ENCODE measurements around the gene C1GALT1.

C1GALT1 gene

DNA sequence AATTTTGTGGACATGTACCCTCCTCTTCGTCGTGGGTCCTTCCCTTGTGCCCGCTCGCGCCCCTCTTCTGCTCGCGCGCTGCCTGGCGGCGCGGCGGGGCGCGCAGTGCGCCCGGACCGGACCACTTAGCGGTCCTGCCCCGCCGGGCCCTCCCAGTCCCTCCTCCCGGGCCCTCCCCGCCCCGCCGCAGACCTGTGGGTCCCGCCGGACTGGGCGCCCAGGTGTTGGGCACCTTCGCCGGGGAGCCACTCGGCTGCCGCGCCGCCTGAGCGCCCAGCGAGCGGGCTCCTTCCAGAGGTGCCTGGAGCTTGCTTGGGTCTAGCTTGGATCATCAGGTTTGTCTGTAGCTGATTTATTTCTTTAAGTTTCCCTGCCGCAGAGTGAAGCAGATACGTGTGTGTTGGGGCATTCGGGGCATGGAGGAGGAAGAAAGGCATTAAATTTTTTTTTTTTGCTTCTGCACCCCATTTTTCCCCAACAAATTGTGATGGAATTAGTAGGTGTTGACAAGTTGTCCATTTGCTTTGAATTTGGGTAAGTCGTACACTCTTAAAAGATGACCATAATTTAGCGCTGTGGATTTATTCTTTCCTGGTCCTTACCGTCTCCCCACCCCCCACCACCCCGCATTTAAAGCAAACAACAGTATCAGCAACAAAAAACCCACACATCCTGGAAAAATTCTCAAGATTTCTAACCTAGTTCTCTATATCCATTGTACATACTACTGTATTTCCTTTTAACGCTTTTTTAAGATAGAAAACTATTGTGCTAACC lies 905 bp downstream of the C1GALT1 start:
- TF ChIP-seq, protein P1, sequence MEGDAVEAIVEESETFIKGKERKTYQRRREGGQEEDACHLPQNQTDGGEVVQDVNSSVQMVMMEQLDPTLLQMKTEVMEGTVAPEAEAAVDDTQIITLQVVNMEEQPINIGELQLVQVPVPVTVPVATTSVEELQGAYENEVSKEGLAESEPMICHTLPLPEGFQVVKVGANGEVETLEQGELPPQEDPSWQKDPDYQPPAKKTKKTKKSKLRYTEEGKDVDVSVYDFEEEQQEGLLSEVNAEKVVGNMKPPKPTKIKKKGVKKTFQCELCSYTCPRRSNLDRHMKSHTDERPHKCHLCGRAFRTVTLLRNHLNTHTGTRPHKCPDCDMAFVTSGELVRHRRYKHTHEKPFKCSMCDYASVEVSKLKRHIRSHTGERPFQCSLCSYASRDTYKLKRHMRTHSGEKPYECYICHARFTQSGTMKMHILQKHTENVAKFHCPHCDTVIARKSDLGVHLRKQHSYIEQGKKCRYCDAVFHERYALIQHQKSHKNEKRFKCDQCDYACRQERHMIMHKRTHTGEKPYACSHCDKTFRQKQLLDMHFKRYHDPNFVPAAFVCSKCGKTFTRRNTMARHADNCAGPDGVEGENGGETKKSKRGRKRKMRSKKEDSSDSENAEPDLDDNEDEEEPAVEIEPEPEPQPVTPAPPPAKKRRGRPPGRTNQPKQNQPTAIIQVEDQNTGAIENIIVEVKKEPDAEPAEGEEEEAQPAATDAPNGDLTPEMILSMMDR (IDR thresholded peaks at IDR 0.05; ENCODE audit: low read depth, low read length), result no peak
- TF ChIP-seq MYC (IDR thresholded peaks at IDR 0.05; ENCODE audit: low read depth, low read length), result peak; percentile 34
- DNase-seq (ENCODE audit: low read depth), result no peak
- H3K4me3 ChIP-seq (ENCODE audit: low read depth, low read length), result peak overlapping the region; percentile 84

DNA sequence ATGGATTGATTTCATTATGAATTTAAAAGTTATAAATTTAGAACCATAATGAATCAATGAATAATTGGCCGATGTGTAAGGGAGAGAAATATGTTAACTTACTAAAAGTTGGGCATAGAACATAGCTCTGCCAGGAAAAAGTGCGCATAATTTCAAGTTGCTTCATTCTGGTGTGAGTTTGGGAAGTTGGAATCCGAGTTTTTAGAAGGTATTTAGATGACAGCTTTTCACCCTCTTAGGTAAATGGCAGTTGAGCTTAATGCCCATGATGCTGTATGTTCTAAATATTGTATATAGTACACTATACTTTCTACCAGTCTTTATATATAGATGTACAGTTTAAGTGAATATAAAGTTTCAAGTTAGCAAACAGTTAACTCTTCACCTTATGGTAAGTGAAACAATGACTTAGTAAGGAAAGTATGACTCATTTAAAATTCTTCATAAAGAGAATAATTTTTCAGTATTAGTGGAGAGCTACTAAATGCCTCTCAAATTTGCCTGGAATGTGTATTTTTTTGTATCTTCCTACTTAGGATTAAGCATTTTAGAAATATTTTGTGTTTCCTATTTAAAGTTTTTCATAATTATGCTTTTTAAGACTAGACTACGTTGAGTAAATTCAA lies 1.6 kb downstream of the C1GALT1 start:
- TF ChIP-seq, protein P2, sequence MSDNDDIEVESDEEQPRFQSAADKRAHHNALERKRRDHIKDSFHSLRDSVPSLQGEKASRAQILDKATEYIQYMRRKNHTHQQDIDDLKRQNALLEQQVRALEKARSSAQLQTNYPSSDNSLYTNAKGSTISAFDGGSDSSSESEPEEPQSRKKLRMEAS (IDR thresholded peaks at IDR 0.05; ENCODE audit: low read depth, low read length), result no peak
- TF ChIP-seq, protein P1 (IDR thresholded peaks at IDR 0.05; ENCODE audit: low read depth, low read length), result no peak
- no peak for TF ChIP-seq POLR2A (IDR thresholded peaks at IDR 0.05; ENCODE audit: extremely low read depth, insufficient read length)
- TF ChIP-seq MYC (IDR thresholded peaks at IDR 0.05; ENCODE audit: low read depth, low read length), result no peak
- H3K4me3 ChIP-seq (ENCODE audit: low read depth, low read length), result peak overlapping the region; percentile 84
- DNase-seq (ENCODE audit: low read depth), result peak; percentile 27

DNA sequence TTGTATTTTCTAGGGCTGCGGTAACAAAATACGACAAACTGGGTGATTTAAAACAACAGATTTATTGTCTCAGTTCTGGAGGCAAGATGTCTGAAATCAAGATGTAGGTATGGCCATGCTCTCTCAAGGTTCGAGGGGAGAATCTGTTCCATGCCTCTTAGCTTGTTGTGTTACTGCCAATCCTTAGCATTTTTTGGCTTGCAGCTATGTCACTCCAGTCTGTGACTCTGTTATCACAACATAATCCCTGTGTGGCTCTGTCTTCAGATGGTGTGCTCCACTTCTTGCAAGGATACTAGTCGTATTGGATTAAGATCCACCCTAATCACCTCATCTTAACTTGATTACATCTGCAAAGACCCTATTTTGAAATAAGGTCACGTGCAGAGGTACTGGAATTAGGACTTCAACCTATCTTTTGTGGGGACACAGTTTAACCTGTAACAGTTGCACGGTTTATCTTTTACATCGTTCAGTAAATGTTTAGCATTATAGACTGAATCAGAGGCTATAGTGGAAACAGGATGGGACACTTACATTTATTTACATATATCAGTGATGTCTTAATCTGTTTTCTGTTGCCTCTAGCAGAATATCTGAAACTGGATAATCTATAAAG lies 3.1 kb downstream of the C1GALT1 start:
- no peak overlapping the region for H3K4me3 ChIP-seq (ENCODE audit: low read depth, low read length)
- TF ChIP-seq, protein P2 (IDR thresholded peaks at IDR 0.05; ENCODE audit: low read depth, low read length), result no peak
- TF ChIP-seq, protein P1 (IDR thresholded peaks at IDR 0.05; ENCODE audit: low read depth, low read length), result no peak
- no peak for TF ChIP-seq POLR2A (IDR thresholded peaks at IDR 0.05; ENCODE audit: extremely low read depth, insufficient read length)
- TF ChIP-seq MYC (IDR thresholded peaks at IDR 0.05; ENCODE audit: low read depth, low read length), result no peak
- DNase-seq (ENCODE audit: low read depth), result no peak

DNA sequence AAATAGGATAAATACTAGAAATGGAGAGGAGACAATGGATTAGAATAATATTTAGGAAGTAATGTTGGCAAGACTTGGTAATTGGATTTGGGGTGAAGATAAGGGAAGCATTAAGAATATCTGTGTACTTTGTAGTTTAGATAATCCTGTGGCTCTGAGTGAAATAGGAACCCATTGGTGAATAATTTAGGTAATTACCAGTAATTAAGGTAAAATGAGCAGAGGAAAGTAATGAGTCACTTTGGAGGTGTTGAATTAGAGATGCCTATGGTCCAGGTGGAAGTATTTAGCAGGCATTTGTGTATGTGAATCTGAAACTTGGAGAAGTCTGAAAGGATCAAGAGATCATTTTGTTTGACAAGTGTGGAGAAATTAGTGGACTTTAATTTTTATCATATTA lies 5.7 kb downstream of the C1GALT1 start:
- no peak overlapping the region for H3K4me3 ChIP-seq (ENCODE audit: low read depth, low read length)
- TF ChIP-seq, protein P1 (IDR thresholded peaks at IDR 0.05; ENCODE audit: low read depth, low read length), result no peak
- TF ChIP-seq, protein P2 (IDR thresholded peaks at IDR 0.05; ENCODE audit: low read depth, low read length), result no peak
- TF ChIP-seq MYC (IDR thresholded peaks at IDR 0.05; ENCODE audit: low read depth, low read length), result no peak
- no peak for TF ChIP-seq POLR2A (IDR thresholded peaks at IDR 0.05; ENCODE audit: extremely low read depth, insufficient read length)
- no peak for DNase-seq (ENCODE audit: low read depth)

DNA sequence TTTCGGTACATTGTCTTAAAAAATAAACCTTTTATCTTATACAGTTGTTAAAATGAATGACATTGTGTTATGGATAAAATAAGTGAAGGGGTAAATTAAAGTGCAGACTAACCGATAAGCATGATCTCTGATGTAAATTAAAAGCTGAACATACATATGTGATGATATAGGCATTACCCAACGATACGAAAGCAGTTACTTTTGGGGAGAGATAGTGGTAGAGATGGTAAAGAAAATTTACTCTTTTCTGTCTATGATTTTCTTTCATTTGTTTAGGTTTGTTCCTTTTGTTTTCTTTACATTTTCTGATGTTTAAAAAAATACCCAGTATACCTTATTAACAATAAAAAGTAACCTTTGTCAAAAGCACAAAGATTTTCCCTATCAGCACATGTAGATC lies 6.4 kb downstream of the C1GALT1 start:
- no peak for DNase-seq (ENCODE audit: low read depth)
- H3K4me3 ChIP-seq (ENCODE audit: low read depth, low read length), result no peak overlapping the region
- TF ChIP-seq, protein P1 (IDR thresholded peaks at IDR 0.05; ENCODE audit: low read depth, low read length), result no peak
- TF ChIP-seq MYC (IDR thresholded peaks at IDR 0.05; ENCODE audit: low read depth, low read length) (no peak), POLR2A (IDR thresholded peaks at IDR 0.05; ENCODE audit: extremely low read depth, insufficient read length) (no peak)
- TF ChIP-seq, protein P2 (IDR thresholded peaks at IDR 0.05; ENCODE audit: low read depth, low read length), result no peak

Data from NB4 (cell line).